Activated T-cell treated with anti-CD3 and anti-CD28 coated beads for 24 hours (primary cell): ENCODE results near the gene IARS2.
A peak's percentile ranks its signal among the peaks of the same experiment; 100 is the strongest.
"Not testable (repeated sequence)": the region's sequence is repeated elsewhere in the genome, so short reads cannot be mapped to it uniquely, and the experiment has no call there.

Experiments used
- DNase-seq: peaks from one replicate; pipeline ENCODE4 v3.0.0-alpha.2; 2020; ENCODE audit warnings: low read depth

IARS2 gene

GRCh38 chr1:220094016-220094911 lies at the start of gene IARS2:
Gene IARS2, plus strand, starts transcription at chr1:220094132. Its CDS starts 85 bp downstream, at chr1:220094217.
- peak; percentile 88 for DNase-seq

DNA sequence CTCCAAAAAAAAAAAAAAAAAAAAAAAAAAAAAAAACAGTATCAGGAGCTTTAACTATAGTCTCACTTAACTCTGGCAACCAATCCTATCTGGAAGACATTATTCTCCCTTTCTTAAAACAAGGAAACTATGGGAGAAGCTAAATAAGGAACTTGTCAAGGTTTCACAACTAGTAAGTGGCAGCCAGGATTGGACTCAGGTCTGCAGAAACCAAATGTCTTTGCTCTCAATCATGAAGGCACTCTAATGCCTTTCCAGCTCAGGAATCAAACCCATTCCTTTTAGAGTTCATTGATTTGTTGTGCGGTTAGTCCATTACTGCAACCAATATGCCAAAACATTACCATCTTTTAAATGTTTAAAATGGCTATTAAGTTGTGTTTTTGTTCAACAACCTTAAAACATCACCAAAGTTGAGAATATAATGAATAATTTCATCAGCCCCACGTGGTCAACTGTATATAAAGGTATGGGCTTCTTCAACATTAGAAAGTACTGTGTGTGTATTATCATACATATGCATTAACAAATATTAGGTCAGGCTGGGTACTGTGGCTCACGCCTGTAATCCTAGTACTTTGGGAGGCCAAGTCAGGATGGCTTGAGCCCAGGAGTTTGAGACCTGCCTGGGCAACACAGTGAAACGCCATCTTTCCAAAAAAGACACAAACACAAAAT lies 49.1 kb upstream of the IARS2 start:
- no peak for DNase-seq

DNA sequence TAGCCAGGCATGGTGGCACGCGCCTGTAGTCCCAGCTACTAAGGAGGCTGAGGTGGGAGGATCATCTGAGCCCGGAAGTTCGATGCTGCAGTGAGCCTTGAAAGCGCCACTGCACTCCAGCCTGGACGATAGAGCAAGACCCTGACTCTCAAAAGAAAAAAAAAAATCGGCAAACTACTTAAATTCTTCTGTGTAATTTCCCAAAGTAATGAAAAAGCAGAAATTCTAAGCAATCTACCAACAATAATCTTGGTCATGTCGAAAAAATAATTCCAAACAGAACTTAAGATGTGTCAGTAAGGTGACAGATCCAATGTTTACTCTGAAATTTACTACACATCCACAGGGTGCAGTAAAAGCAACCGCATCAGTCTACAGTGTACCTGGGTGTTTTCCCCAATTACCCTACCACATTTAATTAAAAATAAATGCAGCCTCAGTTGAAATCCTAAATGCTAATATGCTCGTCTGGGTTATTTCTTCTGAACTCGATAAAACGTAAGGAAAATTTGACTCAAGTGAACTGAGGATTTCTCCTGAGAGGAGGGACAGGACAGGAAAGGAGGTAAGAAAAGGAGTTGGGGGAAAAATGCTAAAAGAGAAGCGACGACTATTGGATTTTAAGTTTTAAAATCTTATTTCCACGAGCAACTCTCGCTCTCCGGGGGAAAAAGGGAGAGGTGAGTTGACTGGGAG lies 48.4 kb upstream of the IARS2 start:
- DNase-seq: no peak

GRCh38 chr1:220046052-220046930 lies 47.6 kb upstream of the IARS2 start, which contains the start of gene EPRS1:
Gene EPRS1, minus strand, starts transcription at chr1:220046505. Its CDS starts 117 bp downstream, at chr1:220046388.
- peak; percentile 92 for DNase-seq

DNA sequence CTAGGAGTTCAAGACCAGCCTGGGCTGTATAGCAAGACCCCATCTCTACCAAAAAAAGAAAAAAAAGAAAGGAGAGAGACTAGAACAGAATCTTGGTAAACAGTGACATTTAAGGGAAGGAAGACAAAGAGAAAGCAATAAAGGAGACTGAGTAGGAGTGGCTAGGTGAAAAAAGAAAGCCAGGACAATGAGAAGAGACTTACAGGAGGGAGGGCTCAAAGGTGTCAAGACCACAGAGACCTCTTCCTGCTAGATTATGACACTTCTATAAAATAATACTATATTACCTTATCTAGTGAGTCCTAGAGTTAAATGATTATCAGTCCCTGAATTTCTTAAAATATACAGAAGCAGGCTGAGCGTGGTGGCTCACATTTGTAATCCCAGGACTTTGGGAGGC lies 37.6 kb upstream of the IARS2 start:
- no peak for DNase-seq

DNA sequence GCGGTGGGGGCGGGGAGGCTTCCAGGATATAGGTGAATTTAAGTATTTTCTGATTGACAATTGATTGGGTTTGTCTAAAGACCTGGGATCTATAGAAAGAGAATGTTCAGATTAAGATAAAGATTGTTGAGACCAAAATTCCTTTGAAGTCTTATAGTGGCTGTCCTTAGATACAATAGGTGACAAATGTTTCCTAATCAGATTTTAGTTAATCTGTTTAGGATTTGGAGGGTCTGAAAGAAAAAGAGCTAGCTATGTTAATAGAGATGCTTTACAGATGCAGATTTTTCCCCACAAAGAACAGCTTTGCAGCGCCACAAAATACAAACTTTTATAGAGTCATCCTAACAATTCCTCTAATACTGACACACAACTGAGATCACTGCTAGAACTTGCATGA lies 33.1 kb upstream of the IARS2 start:
- no peak for DNase-seq

GRCh38 chr1:220062629-220063028 lies 31.3 kb upstream of the IARS2 start:
- no peak for DNase-seq

GRCh38 chr1:220067269-220068204 lies 26.4 kb upstream of the IARS2 start:
- no peak for DNase-seq

- no peak for DNase-seq
Measured at GRCh38 chr1:220076861-220077762, 16.8 kb upstream of the IARS2 start.

DNA sequence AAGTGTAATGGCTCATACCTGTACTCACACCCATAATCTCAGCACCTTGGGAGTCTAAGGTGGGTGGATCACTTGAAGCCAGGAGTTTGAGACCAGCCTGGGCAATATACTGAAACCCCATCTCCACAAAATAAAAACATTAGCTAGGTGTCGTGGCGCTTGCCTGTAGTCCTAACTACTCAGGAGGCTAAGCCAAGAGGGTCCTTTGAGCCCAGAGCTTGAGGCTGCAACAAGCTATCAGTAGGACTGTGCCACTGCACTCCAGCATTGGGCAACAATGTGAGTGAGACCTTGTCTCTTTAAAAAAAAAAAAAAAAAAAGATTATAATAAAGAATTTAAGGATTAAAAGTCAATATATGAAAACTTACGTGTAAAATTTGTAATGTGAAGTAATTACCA lies 16.0 kb upstream of the IARS2 start:
- DNase-seq: no peak

- DNase-seq: no peak
Measured at GRCh38 chr1:220084460-220084859, 9.5 kb upstream of the IARS2 start.

- DNase-seq: not testable (repeated sequence)
Measured at GRCh38 chr1:220086261-220086686, 7.7 kb upstream of the IARS2 start.

GRCh38 chr1:220089650-220090556 lies 4.0 kb upstream of the IARS2 start, which contains the start of gene BPNT1:
Gene BPNT1, minus strand, starts transcription at chr1:220089788. Its CDS starts 9,942 bp downstream, at chr1:220079846.
- DNase-seq: peak; percentile 98

- no peak for DNase-seq
Measured at GRCh38 chr1:220092694-220093093, 1.2 kb upstream of the IARS2 start.

DNA sequence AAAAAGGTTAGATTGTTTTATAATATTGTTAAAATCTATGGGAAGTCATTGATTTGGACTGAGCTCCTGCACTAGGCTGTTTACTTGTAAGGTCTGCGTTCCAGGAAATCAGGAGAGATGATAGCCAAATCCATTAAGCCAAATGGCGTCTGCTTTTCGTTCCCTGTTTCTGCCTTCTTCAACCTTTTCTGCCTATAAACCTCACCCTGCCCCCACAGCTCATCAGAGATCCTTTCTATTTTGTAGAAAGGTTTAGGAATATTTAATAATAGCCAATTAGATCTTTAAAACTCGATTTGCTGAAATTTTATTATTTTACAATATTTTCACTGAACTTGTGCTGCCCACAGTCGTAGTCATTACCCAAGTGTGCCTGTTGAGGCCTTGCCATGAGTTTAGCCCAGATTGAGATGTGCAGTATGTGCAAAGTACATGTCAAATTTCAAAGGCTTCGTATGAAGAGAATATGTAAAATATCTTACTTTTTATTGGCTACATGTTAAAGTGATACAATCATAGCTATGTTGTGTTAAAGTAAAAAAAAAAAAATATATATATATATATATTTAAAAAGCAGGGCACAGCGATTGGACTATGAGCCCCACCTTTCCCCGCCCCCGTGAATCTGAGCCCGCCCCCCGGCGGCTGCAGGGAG lies 444 bp upstream of the IARS2 start:
- DNase-seq: no peak

- DNase-seq: no peak
Measured at GRCh38 chr1:220099826-220100225, 5.9 kb downstream of the IARS2 start.

- not testable (repeated sequence) for DNase-seq
Measured at GRCh38 chr1:220110473-220110872, 16.5 kb downstream of the IARS2 start.

GRCh38 chr1:220112600-220112999 lies 18.7 kb downstream of the IARS2 start:
- DNase-seq: not testable (repeated sequence)
